ENCODE results near the gene EEFSEC. TPM values are rescaled to one million over a fixed set of nuclear protein-coding genes. Genes with fewer than 3 reads are reported as not detected.
A peak's percentile ranks its signal among the peaks of the same experiment; 100 is the strongest.

Gene EEFSEC
- polyA plus RNA-seq, 1 experiment: 6.8 TPM

- ChIA-PET POLR2A (no interaction called here), CTCF (interaction anchor here (1.6 kb wide), 1 partner anchor 74 kb away, joined by 5 read pairs; no protein-coding TSS in a partner anchor)
- DNase-seq (ENCODE audit: low read depth, low spot score): no peak
- Histone ChIP-seq H3K27me3 (ENCODE audit: control insufficient read depth, insufficient read depth, low read length) (no peaks in the 10 kb centered on the region), H3K9me3 (ENCODE audit: control insufficient read depth, insufficient read depth, low read length) (no peaks in the 10 kb centered on the region; the same call in 1 of the 2 replicates), H3K4me3 (ENCODE audit: low read depth, low read length) (no peak overlapping the region), H3K27ac (ENCODE audit: low read depth, low read length) (no peak overlapping the region)
- no peak for TF ChIP-seq CTCF (IDR thresholded peaks at IDR 0.05; ENCODE audit: low read depth, low read length)
These were observed 200.2 kb downstream of the EEFSEC start for GRCh38 chr3:128353361-128353965.

GRCh38 chr3:128353991-128354687 is 200.9 kb downstream of the EEFSEC start:
- H3K9me3 ChIP-seq (ENCODE audit: control insufficient read depth, insufficient read depth, low read length): no peaks in the 10 kb centered on the region; the same call in 1 of the 2 replicates
- CTCF ChIA-PET: interaction anchor here (0.8 to 1.6 kb wide), 2 partner anchors 73 to 75 kb away, joined by 3 to 5 read pairs; no protein-coding TSS in a partner anchor
- POLR2A ChIA-PET: no interaction called here
- no peak overlapping the region for H3K4me3 ChIP-seq (ENCODE audit: low read depth, low read length)
- TF ChIP-seq CTCF (IDR thresholded peaks at IDR 0.05; ENCODE audit: low read depth, low read length): no peak
- H3K27ac ChIP-seq (ENCODE audit: low read depth, low read length): peak overlapping the region; percentile 39
- no peaks in the 10 kb centered on the region for H3K27me3 ChIP-seq (ENCODE audit: control insufficient read depth, insufficient read depth, low read length)
- peak; percentile 34 for DNase-seq (ENCODE audit: low read depth, low spot score)

- TF ChIP-seq CTCF (IDR thresholded peaks at IDR 0.05; ENCODE audit: low read depth, low read length): no peak
- CTCF ChIA-PET: interaction anchor here (0.6 to 1.6 kb wide), 4 partner anchors 12 to 122 kb away, joined by 3 to 8 read pairs (median 4); no protein-coding TSS in a partner anchor
- H3K9me3 ChIP-seq (ENCODE audit: control insufficient read depth, insufficient read depth, low read length): no peaks in the 10 kb centered on the region; the same call in 1 of the 2 replicates
These were observed 201.7 kb downstream of the EEFSEC start for GRCh38 chr3:128354788-128355542.

GRCh38 chr3:128355543-128355919 is 202.2 kb downstream of the EEFSEC start:
- Histone ChIP-seq H3K9me3 (ENCODE audit: control insufficient read depth, insufficient read depth, low read length) (no peaks in the 10 kb centered on the region), H3K27ac (ENCODE audit: low read depth, low read length) (no peak overlapping the region), H3K27me3 (ENCODE audit: control insufficient read depth, insufficient read depth, low read length) (no peaks in the 10 kb centered on the region), H3K4me3 (ENCODE audit: low read depth, low read length) (no peak overlapping the region)
- DNase-seq (ENCODE audit: low read depth, low spot score): no peak
- POLR2A ChIA-PET: interaction anchor here (0.6 kb wide), 1 partner anchor 21 kb away, joined by 5 read pairs; no protein-coding TSS in a partner anchor
- TF ChIP-seq CTCF (IDR thresholded peaks at IDR 0.05; ENCODE audit: low read depth, low read length): no peak
- CTCF ChIA-PET: interaction anchor here (0.6 to 1.1 kb wide), 4 partner anchors 11 to 142 kb away, joined by 3 to 8 read pairs (median 5); no protein-coding TSS in a partner anchor

More at GRCh38 chr3:128354788-128355542, 201.7 kb downstream of the EEFSEC start:
- Histone ChIP-seq H3K4me3 (ENCODE audit: low read depth, low read length) (no peak overlapping the region), H3K27ac (ENCODE audit: low read depth, low read length) (no peak overlapping the region), H3K27me3 (ENCODE audit: control insufficient read depth, insufficient read depth, low read length) (no peaks in the 10 kb centered on the region)
- DNase-seq (ENCODE audit: low read depth, low spot score): no peak
- POLR2A ChIA-PET: interaction anchor here (0.6 kb wide), 1 partner anchor 20 kb away, joined by 5 read pairs; no protein-coding TSS in a partner anchor

All from AG04450 (cell line).